ENCODE results near the gene RHOT1. TPM values are rescaled to one million over a fixed set of nuclear protein-coding genes. Genes with fewer than 3 reads are reported as not detected.
A peak's percentile ranks its signal among the peaks of the same experiment; 100 is the strongest.
"Not testable (repeated sequence)": the region's sequence is repeated elsewhere in the genome, so short reads cannot be mapped to it uniquely, and the experiment has no call there.

RHOT1 gene
- total RNA-seq, 1 experiment from 2014 or later, result 30.5 TPM

- no peak for DNase-seq (ENCODE audit: low spot score)
These were observed 17.5 kb downstream of the RHOT1 start for GRCh38 chr17:32159586-32160438.

- no peak for DNase-seq (ENCODE audit: low spot score)
These were observed 18.2 kb downstream of the RHOT1 start for GRCh38 chr17:32160526-32160925.

GRCh38 chr17:32161029-32161428 is 18.7 kb downstream of the RHOT1 start:
- DNase-seq (ENCODE audit: low spot score), result no peak

GRCh38 chr17:32161506-32162365 is 19.4 kb downstream of the RHOT1 start:
- peak; percentile 68 for DNase-seq (ENCODE audit: low spot score)

- DNase-seq (ENCODE audit: low spot score), result no peak
These were observed 32.6 kb downstream of the RHOT1 start for GRCh38 chr17:32174889-32175288.

GRCh38 chr17:32178679-32179078 is 36.4 kb downstream of the RHOT1 start:
- not testable (repeated sequence) for DNase-seq (ENCODE audit: low spot score)

GRCh38 chr17:32179103-32179502 is 36.8 kb downstream of the RHOT1 start:
- DNase-seq (ENCODE audit: low spot score), result not testable (repeated sequence)

- not testable (repeated sequence) for DNase-seq (ENCODE audit: low spot score)
These were observed 37.2 kb downstream of the RHOT1 start for GRCh38 chr17:32179526-32179925.

GRCh38 chr17:32180262-32180661 is 38.0 kb downstream of the RHOT1 start:
- not testable (repeated sequence) for DNase-seq (ENCODE audit: low spot score)

GRCh38 chr17:32185875-32186274 is 43.6 kb downstream of the RHOT1 start:
- DNase-seq (ENCODE audit: low spot score), result no peak

GRCh38 chr17:32187271-32187670 is 45.0 kb downstream of the RHOT1 start:
- DNase-seq (ENCODE audit: low spot score), result no peak

- no peak for DNase-seq (ENCODE audit: low spot score)
These were observed 47.0 kb downstream of the RHOT1 start for GRCh38 chr17:32189343-32189742.

- DNase-seq (ENCODE audit: low spot score), result no peak
These were observed 49.0 kb downstream of the RHOT1 start for GRCh38 chr17:32191306-32191705.

GRCh38 chr17:32192379-32192778 is 50.1 kb downstream of the RHOT1 start:
- DNase-seq (ENCODE audit: low spot score), result no peak

GRCh38 chr17:32197987-32198386 is 55.7 kb downstream of the RHOT1 start:
- no peak for DNase-seq (ENCODE audit: low spot score)

- DNase-seq (ENCODE audit: low spot score), result no peak
These were observed 64.6 kb downstream of the RHOT1 start for GRCh38 chr17:32206861-32207260.

GRCh38 chr17:32208436-32208835 is 66.1 kb downstream of the RHOT1 start:
- DNase-seq (ENCODE audit: low spot score), result no peak

- no peak for DNase-seq (ENCODE audit: low spot score)
These were observed 67.3 kb downstream of the RHOT1 start for GRCh38 chr17:32209608-32210007.

GRCh38 chr17:32211671-32212070 is 69.4 kb downstream of the RHOT1 start:
- DNase-seq (ENCODE audit: low spot score), result no peak

GRCh38 chr17:32215696-32216095 is 73.4 kb downstream of the RHOT1 start:
- DNase-seq (ENCODE audit: low spot score), result no peak

- DNase-seq (ENCODE audit: low spot score), result no peak
These were observed 80.3 kb downstream of the RHOT1 start for GRCh38 chr17:32222621-32223020.

GRCh38 chr17:32223703-32224102 is 81.4 kb downstream of the RHOT1 start:
- DNase-seq (ENCODE audit: low spot score), result no peak

GRCh38 chr17:32226886-32227285 is 84.6 kb downstream of the RHOT1 start:
- no peak for DNase-seq (ENCODE audit: low spot score)

All from HT-29 (cell line).